Activated T-helper 1 cell treated with Interleukin-2 at 50 U/mL for 16 hours (primary cell): ENCODE results near the gene GMPPA.

Experiments
- DNase-seq: peaks from one replicate; pipeline ENCODE4 v3.0.0-alpha.2; 2020; ENCODE audit warnings: low read depth

Gene GMPPA

GRCh38 chr2:219506802-219507526 is 8.3 kb downstream of the GMPPA start:
- no peak for DNase-seq

GRCh38 chr2:219507581-219508443 is 9.1 kb downstream of the GMPPA start:
- DNase-seq, result no peak

GRCh38 chr2:219508444-219508734 is 9.7 kb downstream of the GMPPA start:
- no peak for DNase-seq

DNA sequence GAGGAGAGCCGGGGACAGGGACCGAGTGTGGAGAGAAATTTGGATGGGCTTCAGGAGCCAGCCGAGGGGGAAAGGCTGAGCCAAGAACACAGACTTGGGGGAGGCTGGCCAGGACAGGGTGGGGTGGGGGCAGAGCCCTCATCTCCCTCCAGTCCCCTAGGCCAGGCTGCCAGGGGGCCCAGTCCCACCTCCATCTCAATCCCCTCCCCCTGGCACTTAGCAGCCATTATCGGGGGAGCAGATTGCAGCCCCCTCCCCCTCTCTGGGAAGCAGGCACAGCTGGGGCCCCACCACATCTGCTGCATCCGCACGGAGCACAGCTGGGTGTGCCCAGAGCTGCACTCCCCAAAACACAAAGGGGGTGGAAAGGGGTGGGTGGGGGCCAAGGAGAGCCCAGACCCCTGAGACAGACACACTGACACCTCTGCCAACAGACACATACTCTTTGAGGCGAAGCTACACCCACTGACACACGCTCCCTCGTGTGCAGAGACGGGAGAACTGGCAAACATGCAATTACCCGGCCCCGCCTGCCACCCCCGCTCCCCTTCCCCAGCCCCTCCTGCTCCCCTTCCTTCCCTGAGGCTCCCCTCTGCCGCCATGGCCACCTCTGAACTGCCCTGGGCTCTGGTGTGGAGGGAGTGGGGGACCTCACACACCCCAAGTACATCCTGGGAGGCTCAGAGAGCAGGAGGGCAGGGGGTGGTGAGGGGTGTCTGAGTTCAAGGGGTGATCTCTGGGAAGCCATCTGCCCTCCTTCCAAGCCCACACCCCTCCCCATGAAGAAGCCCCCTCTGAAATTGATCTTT is 10.5 kb downstream of the GMPPA start:
- DNase-seq, result no peak

DNA sequence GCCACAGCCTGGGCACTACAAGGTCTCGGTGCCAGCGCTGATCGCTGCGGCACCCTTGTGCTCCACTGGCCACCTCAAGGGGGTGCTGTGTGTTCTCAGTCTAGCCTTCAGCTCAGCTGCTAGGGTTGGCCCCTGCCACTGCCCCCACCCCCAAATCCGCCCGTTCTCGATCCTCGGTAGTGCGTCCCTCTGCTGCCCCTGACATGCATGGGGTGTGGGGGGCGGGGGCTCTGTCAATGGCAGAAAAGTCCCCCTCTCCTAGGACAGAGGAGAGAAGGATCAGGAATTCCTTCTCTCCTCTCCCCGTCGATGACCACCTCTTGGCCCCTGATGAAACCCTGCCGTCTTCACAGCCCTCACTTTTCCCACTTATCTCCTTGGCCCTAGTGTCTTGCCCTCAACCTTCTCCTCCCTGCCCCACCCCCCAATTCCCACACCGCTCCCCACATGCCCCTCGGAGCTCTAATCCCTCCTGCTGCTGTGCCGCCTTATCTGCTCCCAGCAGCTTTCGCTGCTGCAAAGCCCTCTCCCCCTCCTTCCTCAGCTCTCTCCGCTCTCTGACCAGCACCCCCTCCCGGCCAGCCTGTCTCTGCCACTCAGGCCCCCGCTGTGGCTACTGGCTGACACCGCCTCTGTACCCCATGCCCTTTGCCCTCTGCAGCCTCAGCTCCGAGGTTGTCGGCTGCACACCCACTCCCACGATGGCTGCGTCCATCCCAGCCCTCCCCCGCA is 11.3 kb downstream of the GMPPA start:
- no peak for DNase-seq

DNA sequence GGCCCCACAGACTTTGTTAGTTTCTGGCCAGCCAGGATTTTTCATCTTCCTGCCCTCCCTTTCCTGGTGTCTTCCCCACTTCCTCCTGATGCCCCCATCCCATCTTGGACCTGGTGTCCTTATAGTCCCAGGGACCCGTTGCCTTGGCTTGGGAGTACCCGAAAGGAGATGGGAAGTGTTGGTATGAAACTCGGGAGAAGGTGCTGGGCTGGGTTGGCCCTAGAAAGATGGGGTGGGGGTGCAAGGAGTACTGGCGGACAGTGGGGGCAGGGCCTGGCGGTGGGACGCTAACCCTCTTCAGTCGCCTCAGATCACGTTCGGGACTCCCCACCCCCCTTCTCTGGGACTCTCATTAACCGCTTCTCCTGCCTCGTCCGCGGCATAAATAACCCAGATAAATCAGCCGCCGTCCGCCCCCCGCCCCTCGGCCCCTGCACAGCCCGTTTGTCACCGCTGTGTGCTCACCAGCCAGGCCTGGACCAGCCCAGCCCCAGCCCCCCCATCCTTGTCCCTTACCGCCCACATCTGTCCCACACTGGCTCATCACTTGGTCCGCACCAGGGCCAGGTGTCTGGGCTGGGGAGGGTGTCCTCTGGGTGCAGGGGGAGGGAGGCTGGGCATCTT is 11.9 kb downstream of the GMPPA start:
- no peak for DNase-seq

DNA sequence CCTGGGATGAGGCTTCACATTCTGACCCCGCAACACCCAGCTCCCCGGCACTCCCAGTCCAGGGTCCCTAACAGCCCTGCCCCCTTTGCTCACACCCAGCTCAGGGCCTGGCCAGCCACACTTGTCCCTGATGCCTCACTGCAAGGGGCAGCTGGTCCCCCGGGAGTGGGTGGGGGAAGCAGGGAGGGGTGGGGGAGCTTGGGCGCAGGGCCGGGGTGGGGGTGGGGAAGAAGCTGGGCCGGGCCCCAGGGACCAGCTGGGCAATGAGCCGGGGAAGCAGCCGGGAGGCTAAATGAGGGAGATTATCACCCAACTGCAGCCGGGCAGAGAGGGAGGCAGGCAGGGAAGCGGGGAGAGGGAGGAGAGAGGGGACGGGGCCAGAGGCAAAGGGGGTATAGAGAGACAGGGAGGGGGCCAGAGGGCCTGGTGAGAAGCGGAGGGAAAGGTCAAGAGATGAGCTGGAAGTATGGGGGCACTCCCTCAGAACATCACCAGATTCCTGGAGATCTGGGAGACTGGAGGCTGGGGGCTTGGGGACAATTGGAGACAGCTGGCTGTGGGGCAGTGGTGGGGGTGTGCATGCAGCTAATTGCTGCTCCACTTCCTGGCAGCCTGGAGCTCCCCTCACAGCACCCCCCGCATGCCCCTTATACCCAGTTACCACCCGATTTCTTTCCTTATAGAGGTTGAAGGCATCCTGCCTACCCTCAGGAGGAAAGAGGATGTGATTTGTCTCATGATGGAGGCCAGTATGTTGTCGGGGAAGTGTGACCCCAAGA is 13.0 kb downstream of the GMPPA start:
- no peak for DNase-seq

GRCh38 chr2:219512524-219513216 is 14.0 kb downstream of the GMPPA start:
- DNase-seq, result no peak

GRCh38 chr2:219513787-219514186 is 15.1 kb downstream of the GMPPA start:
- no peak for DNase-seq

DNA sequence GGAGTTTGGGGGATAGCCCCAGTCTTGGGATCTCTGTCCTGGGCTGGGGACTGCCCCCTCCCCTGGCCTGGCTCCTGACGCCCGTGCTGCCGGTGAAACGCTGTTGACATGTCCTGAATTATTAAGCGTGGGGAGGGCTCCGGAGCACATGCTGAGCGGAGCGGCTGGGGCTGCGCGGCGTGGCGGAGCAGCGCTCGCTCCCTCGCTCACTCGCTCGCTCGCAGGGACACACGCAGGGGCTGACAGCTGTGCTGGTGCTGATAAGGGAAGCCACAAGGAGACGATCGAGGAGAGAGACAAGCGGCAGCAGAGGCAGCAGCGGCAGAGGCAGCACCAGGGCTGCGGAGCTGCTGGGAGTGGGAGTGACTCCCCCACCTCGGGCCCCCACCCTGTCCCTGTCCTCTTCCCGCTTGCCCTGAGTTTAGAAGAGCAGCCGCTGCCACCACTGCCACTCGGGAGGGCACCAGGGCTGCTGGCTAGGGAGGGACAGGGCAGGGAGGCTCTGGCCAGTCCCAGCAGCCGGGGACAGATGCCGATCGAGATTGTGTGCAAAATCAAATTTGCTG is 15.6 kb downstream of the GMPPA start, which contains the start of gene ASIC4:
Gene ASIC4, plus strand, starts transcription at position 287 of the 566 bp plus-strand sequence. Its CDS starts 243 bp downstream, at position 530.
- no peak for DNase-seq

GRCh38 chr2:219514836-219515235 is 16.1 kb downstream of the GMPPA start:
- no peak for DNase-seq

GRCh38 chr2:219515874-219516629 is 17.4 kb downstream of the GMPPA start:
- DNase-seq, result no peak

DNA sequence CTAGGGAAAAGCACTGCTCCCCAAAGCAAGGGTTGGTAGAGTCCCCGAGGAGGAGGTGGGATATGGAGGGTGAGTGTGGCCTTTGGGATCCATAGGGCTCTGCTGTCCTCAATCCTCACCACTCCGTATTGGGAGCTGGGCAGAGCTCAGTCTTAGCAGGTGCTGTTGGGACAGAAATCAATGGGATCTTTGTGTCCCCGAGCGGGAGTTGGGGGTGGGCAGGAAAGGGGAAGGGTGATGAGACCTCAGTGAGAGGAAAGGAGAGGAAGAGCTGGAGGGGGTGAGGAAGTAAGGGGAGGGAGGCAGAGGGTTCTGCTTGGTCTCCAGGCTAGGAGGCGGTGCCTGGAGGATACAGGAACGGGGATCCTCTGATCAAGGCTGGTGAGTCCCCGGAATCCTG is 18.2 kb downstream of the GMPPA start:
- no peak for DNase-seq

- no peak for DNase-seq
Measured at GRCh38 chr2:219517954-219518778, 19.5 kb downstream of the GMPPA start.

DNA sequence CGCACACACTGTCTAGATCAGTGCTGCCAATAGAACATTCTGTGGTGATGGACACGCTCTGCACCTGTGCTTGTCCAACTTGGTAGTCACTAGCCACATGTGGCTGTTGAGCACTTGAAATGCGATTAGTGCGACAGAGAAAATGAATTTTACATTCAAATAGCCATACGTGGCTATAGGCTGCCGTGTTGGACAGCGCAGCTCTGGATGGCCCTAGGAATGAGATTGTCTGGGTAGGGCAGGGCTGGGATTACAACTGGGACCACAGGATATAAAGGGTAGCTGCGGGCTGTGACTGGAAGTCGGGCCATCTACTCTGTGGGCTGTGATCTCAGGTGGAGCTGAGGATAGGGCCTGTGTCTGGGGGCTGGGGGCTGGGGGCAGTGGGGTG is 20.8 kb downstream of the GMPPA start:
- DNase-seq, result no peak

DNA sequence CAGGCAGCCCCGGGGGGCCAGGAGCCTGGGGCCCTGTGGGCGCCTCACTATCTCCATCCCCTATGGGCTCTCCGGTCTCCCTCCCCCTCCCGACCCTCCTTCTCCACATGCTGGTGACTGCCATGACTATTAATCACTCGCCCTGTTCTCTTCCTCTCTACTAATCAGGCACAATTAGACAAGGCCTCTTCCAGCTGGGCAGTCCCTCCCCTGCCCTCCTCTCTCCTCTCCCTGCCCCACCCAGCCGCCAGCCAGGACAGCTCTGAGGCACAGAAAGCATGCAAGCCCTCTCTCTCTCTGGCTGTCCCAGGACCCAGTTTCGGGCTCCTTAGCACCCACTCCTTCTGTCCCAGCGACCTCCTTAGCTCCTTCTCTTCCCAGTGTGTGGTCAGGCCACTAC is 21.4 kb downstream of the GMPPA start:
- DNase-seq, result no peak

DNA sequence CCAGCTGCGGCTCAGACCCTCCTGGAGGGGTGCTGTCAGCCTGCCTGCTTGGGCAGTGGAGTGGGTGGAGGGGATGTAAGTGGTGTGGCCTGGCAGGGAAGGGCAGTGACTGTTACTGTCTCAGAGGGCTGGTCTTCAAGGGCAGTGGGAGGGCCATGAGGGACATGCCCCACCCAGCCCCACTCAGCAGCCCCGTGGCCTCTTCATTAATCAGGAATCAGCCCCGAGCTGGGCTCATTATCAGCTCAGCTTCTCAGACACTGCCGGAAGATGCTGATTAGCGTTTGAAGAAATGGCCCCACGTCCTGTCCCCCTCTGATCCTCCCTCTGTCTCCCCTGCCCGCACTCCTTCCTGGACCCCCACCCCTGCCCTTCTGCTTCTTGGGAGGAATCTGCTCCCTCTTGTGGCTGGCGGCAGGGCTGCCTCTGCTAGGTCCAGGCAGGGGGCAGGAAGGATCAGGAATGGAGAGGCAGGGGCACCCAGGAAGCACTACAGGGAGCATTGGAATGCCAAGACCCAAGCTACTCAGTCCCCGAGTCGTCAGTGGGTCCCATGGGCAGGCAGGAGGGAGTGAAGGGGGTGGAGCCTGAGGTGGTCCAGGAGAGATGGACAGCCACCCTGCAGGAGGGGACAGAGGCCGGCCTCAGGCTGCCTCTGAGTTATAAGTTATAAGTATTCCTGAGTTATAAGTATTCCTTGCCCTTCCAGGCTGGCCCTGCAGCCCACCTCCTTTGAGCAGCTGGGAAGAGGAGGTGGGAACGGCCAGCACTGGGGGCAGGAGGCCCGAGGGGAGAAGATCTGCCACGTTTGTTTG is 22.6 kb downstream of the GMPPA start:
- no peak for DNase-seq
